Sigmoid colon (tissue), 3 donors: ENCODE results near the gene DPH5.

Experiments
- CTCF ChIP-seq, 4 experiments: fragments of 450-650 bp in 3 of 4; fragments of 200-600 bp in 1 of 4; IDR thresholded peaks; one replicate each; pipeline ENCODE4 v1.5.1; 2016 to 2019; ENCODE audit warnings: antibody characterized with exemption in 4 of 4, mild to moderate bottlenecking in 3 of 4, moderate library complexity in 2 of 4
- POLR2A ChIP-seq, 2 donors: fragments of 450-650 bp; IDR thresholded peaks; one replicate each; pipeline ENCODE4 v1.6.1; 2016; ENCODE audit warnings: antibody characterized with exemption in 2 of 2, mild to moderate bottlenecking in 2 of 2, moderate library complexity in 2 of 2

- TF ChIP-seq CTCF (IDR thresholded peaks at IDR 0.05) (no peak), POLR2A (IDR thresholded peaks at IDR 0.05) (no peak)
These were observed 17.3 kb downstream of the DPH5 start for GRCh38 chr1:101008229-101008834.
